C4-2B (cell line): ENCODE data around the gene SIRT5.

Source experiments
- CTCF ChIP-seq: fragments of 450-650 bp; conservative IDR thresholded peaks from 2 replicates; pipeline ENCODE4 v1.5.1; 2017; ENCODE audit warnings: mild to moderate bottlenecking
- ZFX ChIP-seq: fragments of 450-650 bp; IDR thresholded peaks from 2 replicates; pipeline ENCODE4 v1.6.1; 2017

GRCh38 chr6:13614926-13615791 is 40.8 kb downstream of the SIRT5 start, which contains the start of gene NOL7:
- TF ChIP-seq CTCF: peak; percentile 95
- TF ChIP-seq ZFX: peak; percentile 87
